ENCODE measurements around the gene GRB2. TPM values are rescaled to one million over a fixed set of nuclear protein-coding genes. Genes with fewer than 3 reads are reported as not detected.

The GRB2 gene
- total and polyA plus RNA-seq, 2 of the 8 experiments (the other 6 are each of a cell fraction or from before 2014, with no cell fraction given): 44.2 to 101 TPM

DNA sequence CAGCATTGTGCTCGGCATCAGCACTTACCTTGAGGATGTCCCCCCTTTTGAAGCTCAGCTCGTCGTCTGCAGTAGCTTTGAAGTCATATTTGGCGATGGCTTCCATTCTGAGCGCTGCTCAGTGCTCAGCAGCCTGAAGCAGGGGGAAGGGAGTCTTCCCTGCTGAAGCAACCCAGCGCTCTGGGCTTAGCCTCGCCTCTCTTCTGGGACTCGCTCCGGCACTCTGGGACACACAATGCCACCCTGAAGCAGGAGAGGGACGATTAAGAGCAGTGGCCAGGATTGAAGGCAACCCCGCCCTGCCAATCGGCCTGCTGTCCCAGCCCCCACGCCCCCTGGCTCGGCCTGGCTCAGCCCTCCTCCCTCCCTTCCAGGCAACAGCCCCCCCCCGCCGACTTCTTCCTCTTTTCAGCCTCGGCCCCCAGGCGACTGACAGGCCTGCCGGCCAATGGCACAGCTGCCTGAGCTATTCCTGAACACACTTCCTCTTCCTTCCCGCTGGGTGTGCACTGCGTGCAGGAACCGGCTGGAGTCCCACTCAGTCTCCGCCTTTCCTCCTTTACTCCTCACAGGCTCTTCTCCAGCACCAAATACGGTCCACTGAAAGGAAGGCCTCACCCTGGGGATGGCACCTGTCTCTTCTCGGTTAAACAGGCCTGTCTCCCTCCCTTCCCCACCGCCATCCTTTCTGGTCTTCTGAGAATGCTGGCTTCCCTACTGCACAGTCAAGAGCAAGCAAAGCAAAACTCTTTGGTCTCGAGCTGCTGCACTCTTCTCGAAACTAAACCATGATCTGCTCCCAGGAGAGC lies 11.8 kb downstream of the GRB2 start (continued):
- 0 out of 2 replicates have a peak, but pooled peaks have one; percentile 11 for TF ChIP-seq PHF8 (conservative IDR thresholded peaks at IDR 0.05; ENCODE audit: low read depth, low read length)
- TF ChIP-seq ZNF274 (IDR thresholded peaks at IDR 0.05; ENCODE audit: borderline replicate concordance, extremely low read depth, low read length): no peak
- TF ChIP-seq SP1 (IDR thresholded peaks at IDR 0.05; ENCODE audit: low read depth, low read length): peak; percentile 93
- TF ChIP-seq CHD2 (IDR thresholded peaks at IDR 0.05; ENCODE audit: low read length): peak; percentile 89
- TF ChIP-seq ATF2 (IDR thresholded peaks at IDR 0.05; ENCODE audit: low read length): no peak
- TF ChIP-seq, protein P1, sequence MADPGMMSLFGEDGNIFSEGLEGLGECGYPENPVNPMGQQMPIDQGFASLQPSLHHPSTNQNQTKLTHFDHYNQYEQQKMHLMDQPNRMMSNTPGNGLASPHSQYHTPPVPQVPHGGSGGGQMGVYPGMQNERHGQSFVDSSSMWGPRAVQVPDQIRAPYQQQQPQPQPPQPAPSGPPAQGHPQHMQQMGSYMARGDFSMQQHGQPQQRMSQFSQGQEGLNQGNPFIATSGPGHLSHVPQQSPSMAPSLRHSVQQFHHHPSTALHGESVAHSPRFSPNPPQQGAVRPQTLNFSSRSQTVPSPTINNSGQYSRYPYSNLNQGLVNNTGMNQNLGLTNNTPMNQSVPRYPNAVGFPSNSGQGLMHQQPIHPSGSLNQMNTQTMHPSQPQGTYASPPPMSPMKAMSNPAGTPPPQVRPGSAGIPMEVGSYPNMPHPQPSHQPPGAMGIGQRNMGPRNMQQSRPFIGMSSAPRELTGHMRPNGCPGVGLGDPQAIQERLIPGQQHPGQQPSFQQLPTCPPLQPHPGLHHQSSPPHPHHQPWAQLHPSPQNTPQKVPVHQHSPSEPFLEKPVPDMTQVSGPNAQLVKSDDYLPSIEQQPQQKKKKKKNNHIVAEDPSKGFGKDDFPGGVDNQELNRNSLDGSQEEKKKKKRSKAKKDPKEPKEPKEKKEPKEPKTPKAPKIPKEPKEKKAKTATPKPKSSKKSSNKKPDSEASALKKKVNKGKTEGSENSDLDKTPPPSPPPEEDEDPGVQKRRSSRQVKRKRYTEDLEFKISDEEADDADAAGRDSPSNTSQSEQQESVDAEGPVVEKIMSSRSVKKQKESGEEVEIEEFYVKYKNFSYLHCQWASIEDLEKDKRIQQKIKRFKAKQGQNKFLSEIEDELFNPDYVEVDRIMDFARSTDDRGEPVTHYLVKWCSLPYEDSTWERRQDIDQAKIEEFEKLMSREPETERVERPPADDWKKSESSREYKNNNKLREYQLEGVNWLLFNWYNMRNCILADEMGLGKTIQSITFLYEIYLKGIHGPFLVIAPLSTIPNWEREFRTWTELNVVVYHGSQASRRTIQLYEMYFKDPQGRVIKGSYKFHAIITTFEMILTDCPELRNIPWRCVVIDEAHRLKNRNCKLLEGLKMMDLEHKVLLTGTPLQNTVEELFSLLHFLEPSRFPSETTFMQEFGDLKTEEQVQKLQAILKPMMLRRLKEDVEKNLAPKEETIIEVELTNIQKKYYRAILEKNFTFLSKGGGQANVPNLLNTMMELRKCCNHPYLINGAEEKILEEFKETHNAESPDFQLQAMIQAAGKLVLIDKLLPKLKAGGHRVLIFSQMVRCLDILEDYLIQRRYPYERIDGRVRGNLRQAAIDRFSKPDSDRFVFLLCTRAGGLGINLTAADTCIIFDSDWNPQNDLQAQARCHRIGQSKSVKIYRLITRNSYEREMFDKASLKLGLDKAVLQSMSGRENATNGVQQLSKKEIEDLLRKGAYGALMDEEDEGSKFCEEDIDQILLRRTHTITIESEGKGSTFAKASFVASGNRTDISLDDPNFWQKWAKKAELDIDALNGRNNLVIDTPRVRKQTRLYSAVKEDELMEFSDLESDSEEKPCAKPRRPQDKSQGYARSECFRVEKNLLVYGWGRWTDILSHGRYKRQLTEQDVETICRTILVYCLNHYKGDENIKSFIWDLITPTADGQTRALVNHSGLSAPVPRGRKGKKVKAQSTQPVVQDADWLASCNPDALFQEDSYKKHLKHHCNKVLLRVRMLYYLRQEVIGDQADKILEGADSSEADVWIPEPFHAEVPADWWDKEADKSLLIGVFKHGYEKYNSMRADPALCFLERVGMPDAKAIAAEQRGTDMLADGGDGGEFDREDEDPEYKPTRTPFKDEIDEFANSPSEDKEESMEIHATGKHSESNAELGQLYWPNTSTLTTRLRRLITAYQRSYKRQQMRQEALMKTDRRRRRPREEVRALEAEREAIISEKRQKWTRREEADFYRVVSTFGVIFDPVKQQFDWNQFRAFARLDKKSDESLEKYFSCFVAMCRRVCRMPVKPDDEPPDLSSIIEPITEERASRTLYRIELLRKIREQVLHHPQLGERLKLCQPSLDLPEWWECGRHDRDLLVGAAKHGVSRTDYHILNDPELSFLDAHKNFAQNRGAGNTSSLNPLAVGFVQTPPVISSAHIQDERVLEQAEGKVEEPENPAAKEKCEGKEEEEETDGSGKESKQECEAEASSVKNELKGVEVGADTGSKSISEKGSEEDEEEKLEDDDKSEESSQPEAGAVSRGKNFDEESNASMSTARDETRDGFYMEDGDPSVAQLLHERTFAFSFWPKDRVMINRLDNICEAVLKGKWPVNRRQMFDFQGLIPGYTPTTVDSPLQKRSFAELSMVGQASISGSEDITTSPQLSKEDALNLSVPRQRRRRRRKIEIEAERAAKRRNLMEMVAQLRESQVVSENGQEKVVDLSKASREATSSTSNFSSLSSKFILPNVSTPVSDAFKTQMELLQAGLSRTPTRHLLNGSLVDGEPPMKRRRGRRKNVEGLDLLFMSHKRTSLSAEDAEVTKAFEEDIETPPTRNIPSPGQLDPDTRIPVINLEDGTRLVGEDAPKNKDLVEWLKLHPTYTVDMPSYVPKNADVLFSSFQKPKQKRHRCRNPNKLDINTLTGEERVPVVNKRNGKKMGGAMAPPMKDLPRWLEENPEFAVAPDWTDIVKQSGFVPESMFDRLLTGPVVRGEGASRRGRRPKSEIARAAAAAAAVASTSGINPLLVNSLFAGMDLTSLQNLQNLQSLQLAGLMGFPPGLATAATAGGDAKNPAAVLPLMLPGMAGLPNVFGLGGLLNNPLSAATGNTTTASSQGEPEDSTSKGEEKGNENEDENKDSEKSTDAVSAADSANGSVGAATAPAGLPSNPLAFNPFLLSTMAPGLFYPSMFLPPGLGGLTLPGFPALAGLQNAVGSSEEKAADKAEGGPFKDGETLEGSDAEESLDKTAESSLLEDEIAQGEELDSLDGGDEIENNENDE (IDR thresholded peaks at IDR 0.05; ENCODE audit: insufficient replicate concordance, low read length): no peak
- peak in 1 of 2 experiments; percentile 6; a peak in 1 of 4 replicates for TF ChIP-seq RAD21 (IDR thresholded peaks at IDR 0.05 in 1 of 2, conservative IDR thresholded peaks at IDR 0.05 in 1 of 2; ENCODE audit: low read depth in 2 of 2, low read length in 2 of 2)

Data from H1 (cell line).